Adipocyte (in vitro differentiated cells): ENCODE data around the gene IGF2BP1.
"Not testable (repeated sequence)": the region's sequence is repeated elsewhere in the genome, so short reads cannot be mapped to it uniquely, and the experiment has no call there.

Experiments used
- DNase-seq: peaks from one replicate; pipeline ENCODE4 v3.0.0-alpha.2; 2015; ENCODE audit warnings: low read depth
- H3K27me3 ChIP-seq: replicated peaks from 2 replicates; pipeline ENCODE4 v1.7.0; 2013; ENCODE audit warnings: mild to moderate bottlenecking, low read length, moderate library complexity; ENCODE audit not compliant: control insufficient read depth, insufficient read depth
- H3K36me3 ChIP-seq: 2 replicates; pipeline ENCODE4 v1.7.0; 2013; ENCODE audit warnings: low read length, mild to moderate bottlenecking, moderate library complexity; ENCODE audit not compliant: control insufficient read depth, insufficient read depth, severe bottlenecking
- H3K4me1 ChIP-seq: 2 replicates; pipeline ENCODE4 v1.7.0; 2013; ENCODE audit warnings: mild to moderate bottlenecking, low read length, moderate library complexity; ENCODE audit not compliant: control insufficient read depth, insufficient read depth
- H3K4me3 ChIP-seq: 2 replicates; pipeline ENCODE4 v1.7.0; 2013; ENCODE audit warnings: mild to moderate bottlenecking, low read length, moderate library complexity
- H3K9ac ChIP-seq: 2 replicates; pipeline ENCODE4 v1.7.0; 2013; ENCODE audit warnings: mild to moderate bottlenecking, low read length, moderate library complexity
- H3K9me3 ChIP-seq: 2 replicates; pipeline ENCODE4 v1.7.0; 2013; ENCODE audit warnings: mild to moderate bottlenecking, low read length, moderate library complexity; ENCODE audit not compliant: control insufficient read depth

The IGF2BP1 gene

DNA sequence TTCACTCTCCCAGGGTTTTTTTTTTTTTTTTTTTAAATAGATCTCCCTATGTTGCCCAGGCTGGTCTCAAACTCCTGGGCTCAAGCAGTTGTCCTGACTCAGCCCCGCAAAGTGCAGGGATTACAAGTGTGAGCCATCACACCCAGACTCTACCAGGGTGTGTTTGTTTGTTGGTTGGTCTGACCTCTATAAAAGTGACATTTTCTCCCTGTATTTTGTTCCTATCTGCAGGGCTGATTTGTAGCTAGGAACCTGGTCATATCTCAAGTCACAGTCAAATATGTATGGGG is 89.1 kb downstream of the IGF2BP1 start:
- H3K4me3 ChIP-seq: no peak overlapping the region
- peaks cover under 1% of the 10 kb centered on the region for H3K4me1 ChIP-seq
- peaks cover 13% of the 10 kb centered on the region for H3K27me3 ChIP-seq
- no peak overlapping the region for H3K9ac ChIP-seq
- no peaks in the 10 kb centered on the region for H3K36me3 ChIP-seq
- no peak for DNase-seq
- H3K9me3 ChIP-seq: peaks cover 6% of the 10 kb centered on the region

DNA sequence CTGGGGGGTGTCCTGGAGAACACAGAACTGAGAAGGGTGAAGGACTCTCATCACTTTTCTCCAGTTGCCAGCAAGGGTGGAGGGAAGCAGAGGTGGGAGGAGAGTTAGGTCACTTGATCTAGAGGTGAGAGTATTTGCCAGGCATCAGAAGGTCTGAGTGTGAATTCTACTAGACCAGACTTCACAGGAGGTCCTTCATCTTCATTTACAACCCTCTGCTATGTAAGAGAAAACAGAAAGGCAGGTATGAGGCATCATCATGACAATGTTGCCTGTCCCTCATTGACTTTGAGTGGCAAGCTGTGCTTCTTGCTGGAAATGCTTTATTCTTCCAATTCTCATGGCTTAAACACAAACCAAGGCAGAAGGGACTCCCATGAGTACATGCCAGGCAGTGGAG is 89.5 kb downstream of the IGF2BP1 start:
- no peak overlapping the region for H3K4me3 ChIP-seq
- DNase-seq: no peak
- no peak overlapping the region for H3K9ac ChIP-seq
- H3K27me3 ChIP-seq: peaks cover 14% of the 10 kb centered on the region
- H3K36me3 ChIP-seq: no peaks in the 10 kb centered on the region
- H3K9me3 ChIP-seq: peaks cover 9% of the 10 kb centered on the region
- H3K4me1 ChIP-seq: no peaks in the 10 kb centered on the region

DNA sequence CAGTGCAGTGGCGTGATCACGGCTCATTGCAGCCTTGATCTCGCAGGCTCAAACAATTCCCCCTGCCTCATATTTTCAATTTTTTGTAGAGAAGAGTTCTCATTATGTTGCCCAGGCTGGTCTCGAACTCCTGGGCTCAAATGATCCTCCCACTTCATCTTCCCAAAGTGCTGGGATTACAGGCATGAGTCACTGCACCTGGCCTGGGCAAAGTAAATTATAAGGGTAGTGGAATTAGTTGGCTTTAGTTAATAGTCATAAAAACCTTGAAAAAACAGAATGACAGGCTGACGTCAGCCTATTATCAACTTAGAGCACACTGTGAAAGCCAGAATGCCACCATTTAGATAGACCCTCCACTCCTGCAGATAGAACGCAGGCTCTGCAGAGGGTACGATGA is 91.9 kb downstream of the IGF2BP1 start:
- Histone ChIP-seq H3K9ac (no peak overlapping the region), H3K4me1 (no peaks in the 10 kb centered on the region), H3K27me3 (peaks cover 20% of the 10 kb centered on the region), H3K9me3 (peaks cover 9% of the 10 kb centered on the region), H3K36me3 (no peaks in the 10 kb centered on the region), H3K4me3 (no peak overlapping the region)
- DNase-seq: no peak

DNA sequence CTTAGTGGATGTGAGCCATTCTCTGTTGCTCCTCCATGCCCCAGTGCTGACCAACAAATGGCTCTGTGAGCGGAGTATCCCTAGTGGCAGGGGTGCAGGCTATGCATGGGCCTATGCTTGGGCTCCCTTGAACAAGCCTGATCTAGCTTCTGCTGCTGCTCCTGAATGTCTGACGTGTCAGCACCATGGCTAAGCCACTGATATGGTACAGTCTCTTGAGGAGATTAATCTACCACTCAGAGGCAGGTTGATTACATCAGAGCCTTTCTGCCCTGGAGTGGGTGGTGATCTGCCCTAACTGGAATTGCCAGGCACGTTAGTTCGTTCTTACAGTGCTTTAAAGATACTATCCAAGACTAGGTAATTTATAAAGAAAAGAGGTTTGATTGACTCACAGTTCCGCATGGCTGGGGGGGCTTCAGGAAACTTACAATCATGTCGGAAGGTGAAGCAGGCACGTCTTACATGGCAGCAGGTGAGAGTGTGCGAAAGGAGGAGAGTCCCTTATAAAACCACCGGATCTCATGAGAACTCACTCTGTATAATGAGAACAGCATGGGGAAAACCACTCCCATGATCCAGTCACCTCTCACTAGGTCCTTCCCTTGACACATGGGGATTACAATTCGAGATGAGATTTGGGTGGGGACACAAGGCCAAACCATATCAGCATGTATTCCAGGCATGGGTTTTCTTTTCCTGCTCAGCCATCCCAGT is 93.9 kb downstream of the IGF2BP1 start:
- H3K9ac ChIP-seq: no peak overlapping the region
- DNase-seq: no peak
- H3K27me3 ChIP-seq: peaks cover 20% of the 10 kb centered on the region
- no peaks in the 10 kb centered on the region for H3K4me1 ChIP-seq
- no peaks in the 10 kb centered on the region for H3K36me3 ChIP-seq
- H3K9me3 ChIP-seq: peaks cover 9% of the 10 kb centered on the region
- no peak overlapping the region for H3K4me3 ChIP-seq

DNA sequence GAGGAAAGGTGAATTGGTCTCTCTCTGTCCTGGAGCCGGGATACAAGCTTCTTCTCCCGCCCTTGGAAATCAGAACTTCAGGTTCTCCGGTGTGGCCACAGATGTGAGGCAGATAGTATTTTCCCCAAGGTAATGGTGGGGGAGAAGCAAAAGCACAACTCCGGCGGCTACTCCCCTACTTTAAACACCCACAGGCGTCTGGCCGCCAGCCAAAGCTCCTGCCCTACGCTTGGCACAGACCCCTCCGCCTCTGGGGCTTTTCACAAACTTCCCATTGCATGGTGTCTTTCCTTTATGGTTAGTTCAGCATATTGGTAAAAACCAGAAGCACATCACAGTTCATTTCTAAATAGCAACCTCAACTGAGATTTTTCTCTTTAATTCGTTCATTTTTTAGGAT is 95.9 kb downstream of the IGF2BP1 start:
- Histone ChIP-seq H3K27me3 (peaks cover 12% of the 10 kb centered on the region), H3K4me3 (no peak overlapping the region), H3K9me3 (peaks cover 9% of the 10 kb centered on the region), H3K4me1 (no peaks in the 10 kb centered on the region), H3K36me3 (no peaks in the 10 kb centered on the region), H3K9ac (no peak overlapping the region)
- DNase-seq: no peak

DNA sequence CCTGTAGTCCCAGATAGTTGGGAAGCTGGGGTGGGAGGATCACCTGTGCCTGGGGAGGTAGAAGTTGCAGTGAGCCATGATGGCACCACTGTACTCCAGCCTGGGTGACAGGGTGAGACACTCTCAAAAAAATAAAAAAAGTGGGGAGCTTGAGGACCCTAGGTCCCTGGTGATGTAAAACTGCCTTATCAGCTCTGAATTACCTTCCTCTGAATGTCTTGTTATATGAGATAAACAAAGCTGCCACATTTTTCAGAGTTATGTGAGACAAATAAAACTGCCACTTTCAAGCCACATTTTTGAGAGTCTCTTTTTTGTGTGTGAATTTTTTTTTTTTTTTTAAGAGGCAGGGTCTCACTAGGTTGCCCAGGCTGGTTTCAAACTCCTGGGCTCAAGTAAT is 103.4 kb downstream of the IGF2BP1 start:
- Histone ChIP-seq H3K9me3 (no peaks in the 10 kb centered on the region), H3K9ac (no peak overlapping the region), H3K27me3 (no peaks in the 10 kb centered on the region), H3K4me1 (peaks cover 11% of the 10 kb centered on the region), H3K4me3 (no peak overlapping the region), H3K36me3 (no peaks in the 10 kb centered on the region)
- no peak for DNase-seq

DNA sequence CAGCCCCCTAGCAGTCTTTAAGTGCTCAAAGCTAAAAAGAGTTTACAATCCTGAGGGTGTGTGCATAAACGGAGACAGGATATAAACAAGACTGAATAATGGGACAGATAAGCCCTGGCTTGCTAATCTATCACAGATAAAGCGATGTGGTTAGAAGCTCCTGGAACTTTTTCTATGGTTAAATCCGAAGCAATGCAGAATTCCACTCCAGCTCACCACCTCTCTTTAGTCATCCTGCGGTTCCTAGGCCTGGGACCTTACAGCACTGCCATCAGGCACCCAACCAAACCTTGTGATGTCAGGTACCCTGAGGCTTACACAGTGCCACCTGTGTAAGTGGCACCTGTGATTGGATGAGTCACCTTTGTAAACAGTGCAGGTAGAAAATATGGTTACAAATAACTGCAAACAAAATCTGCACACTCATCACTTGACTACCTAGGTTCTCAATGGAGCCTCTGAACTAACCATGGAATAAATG is 103.9 kb downstream of the IGF2BP1 start:
- Histone ChIP-seq H3K27me3 (no peaks in the 10 kb centered on the region), H3K36me3 (no peaks in the 10 kb centered on the region), H3K9ac (no peak overlapping the region), H3K4me3 (no peak overlapping the region), H3K4me1 (peaks cover 11% of the 10 kb centered on the region), H3K9me3 (no peaks in the 10 kb centered on the region)
- no peak for DNase-seq

DNA sequence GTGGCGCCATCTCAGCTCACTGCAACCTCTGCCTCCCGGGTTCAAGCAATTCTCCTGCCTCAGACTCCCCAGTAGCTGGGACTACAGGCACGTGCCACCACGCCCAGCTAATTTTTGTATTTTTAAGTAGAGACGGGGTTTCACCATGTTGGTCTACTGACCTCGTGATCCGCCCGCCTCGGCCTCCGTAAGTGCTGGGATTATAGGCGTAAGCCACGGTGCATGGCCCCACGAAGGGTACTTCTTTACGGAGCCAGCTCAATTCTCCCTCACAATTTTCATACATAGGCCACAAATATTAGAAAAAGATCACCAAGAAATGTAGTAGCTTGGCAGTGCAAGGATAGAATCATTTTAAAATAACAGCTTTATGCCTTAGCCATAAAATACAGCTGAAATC is 106.2 kb downstream of the IGF2BP1 start:
- H3K4me1 ChIP-seq: peaks cover 14% of the 10 kb centered on the region
- H3K9ac ChIP-seq, DNase-seq, H3K27me3 ChIP-seq, H3K9me3 ChIP-seq, H3K4me3 ChIP-seq, H3K36me3 ChIP-seq: not testable (repeated sequence)

DNA sequence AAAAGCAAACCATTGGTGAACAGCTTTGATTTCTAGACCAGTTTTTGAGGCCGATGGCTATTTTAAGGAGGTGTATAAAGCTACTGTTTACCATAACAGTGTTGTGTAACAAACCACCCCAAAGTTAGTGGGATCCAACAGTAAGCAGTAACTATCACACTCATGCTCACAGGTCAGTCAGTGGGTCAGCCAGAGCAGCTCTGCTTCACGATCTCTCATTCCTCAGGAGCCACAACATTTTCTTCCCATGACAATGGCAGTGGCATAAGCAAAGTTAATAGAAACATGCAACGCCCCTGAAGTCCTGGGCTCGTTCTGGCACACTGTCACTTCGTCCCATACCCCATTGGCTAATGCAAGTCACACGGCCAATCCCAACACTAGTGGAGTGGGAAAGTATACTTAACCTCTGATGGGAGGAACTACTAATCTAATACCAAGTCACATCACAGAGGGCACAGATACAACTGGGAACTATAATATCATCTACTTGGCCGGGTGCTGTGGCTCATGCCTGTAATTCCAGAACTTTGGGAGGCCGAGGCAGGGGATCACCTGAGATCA is 107.4 kb downstream of the IGF2BP1 start:
- no peak for DNase-seq
- Histone ChIP-seq H3K27me3 (no peaks in the 10 kb centered on the region), H3K36me3 (no peaks in the 10 kb centered on the region), H3K9ac (no peak overlapping the region), H3K9me3 (no peaks in the 10 kb centered on the region), H3K4me3 (no peak overlapping the region), H3K4me1 (peaks cover 14% of the 10 kb centered on the region)
